GM19452 (cell line): ENCODE measurements around the gene CDYL2.

Source experiments
- ATAC-seq: cut with Tn5 transposase; IDR thresholded peaks from one replicate; pipeline ENCODE4 v1.9.1; 2021; ENCODE audit not compliant: unreplicated experiment

Gene CDYL2

DNA sequence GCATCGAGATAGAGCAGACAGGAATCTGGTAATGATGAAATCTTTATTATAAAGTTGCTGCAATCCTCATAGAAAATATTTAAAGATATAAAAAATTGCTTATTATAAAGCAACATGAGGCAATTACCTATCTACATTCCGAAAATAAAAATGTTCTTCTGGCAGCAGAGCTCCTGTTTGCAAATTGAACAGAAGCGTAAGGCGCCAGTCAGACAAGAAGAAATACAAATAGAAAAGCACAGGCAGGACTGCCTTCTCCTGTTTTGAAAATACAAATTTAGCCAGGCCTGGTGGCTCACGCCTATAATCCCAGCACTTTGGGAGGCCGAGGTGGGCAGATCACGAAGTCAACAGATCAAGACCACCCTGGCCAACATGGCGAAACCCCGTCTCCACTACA is 95.6 kb downstream of the CDYL2 start:
- no peak for ATAC-seq

- ATAC-seq: no peak
Observed at GRCh38 chr16:80707686-80708085, 96.7 kb downstream of the CDYL2 start.

- ATAC-seq: no peak
Observed at GRCh38 chr16:80705596-80705995, 98.8 kb downstream of the CDYL2 start.

- no peak for ATAC-seq
Observed at GRCh38 chr16:80704751-80705505, 99.5 kb downstream of the CDYL2 start.

GRCh38 chr16:80703131-80704071 is 101.0 kb downstream of the CDYL2 start:
- ATAC-seq: no peak

GRCh38 chr16:80702696-80703095 is 101.7 kb downstream of the CDYL2 start:
- no peak for ATAC-seq

DNA sequence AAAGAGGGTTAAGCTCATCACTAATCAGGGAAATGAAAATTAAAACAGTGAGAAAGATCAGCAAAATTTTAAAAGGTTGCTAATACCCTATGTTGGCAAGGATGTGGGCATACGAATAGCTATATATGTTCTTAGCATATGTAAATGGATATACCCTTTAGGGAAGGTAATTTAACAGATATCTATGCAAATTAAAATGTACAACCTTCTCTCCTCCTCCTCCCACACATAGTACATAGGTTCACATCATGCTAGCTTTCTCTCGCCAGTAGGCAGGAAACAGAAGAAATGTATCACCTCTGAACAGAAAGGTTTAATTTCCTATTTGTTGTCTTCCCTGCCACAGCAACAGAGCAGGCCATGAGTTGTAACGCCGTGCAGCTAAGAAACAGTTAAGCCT is 103.8 kb downstream of the CDYL2 start:
- no peak for ATAC-seq

DNA sequence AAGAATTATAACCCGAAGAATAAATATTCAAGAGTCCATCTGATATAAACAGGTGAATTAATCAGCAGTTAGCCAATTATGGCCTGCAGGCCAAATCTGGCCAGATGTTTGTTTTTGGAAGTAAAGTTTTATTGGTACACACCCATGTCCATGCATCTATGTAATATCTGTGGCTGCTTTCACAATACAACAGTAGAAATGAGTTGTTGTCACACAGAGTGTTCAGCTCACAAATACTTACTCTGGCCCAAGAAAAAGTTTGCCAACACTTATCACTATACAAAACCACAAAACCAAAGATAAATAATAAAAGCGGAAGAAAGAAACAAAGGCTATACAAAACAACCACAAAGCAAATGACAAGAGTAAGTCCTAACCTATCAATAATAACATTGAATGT is 109.4 kb downstream of the CDYL2 start:
- ATAC-seq: no peak

- ATAC-seq: no peak
Observed at GRCh38 chr16:80693553-80693952, 110.8 kb downstream of the CDYL2 start.

- no peak for ATAC-seq
Observed at GRCh38 chr16:80692270-80692669, 112.1 kb downstream of the CDYL2 start.

DNA sequence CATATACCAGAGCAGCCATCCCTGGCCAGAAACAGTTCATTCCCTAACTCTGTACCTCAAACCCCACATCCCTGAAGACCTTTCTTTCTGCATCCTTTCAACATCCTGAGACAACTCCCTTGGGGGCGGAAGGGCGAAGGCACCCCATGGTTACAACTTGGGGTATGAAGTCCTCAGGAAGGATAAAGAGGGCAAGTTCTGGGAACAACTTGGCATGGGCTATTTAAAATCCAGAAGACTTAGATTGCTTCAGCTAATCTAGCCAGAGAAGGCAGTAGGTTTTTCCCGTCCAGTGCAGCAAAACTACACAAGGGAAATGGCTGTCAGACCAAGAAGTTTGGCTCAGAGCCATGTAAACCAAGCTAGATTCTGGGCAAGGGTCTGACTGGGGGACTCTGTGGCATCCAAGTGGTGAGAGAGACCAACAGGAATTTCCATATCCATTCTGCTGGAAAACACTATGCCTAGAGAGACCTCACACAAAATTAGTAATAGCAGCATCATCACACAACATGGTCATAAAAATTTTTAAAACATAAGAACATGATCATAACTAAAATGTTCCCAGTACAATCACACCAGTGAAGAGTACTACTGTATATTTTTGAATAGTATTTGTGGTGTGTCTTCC is 113.2 kb downstream of the CDYL2 start:
- ATAC-seq: no peak

- no peak for ATAC-seq
Observed at GRCh38 chr16:80689487-80689886, 114.9 kb downstream of the CDYL2 start.

- no peak for ATAC-seq
Observed at GRCh38 chr16:80687606-80688005, 116.8 kb downstream of the CDYL2 start.

DNA sequence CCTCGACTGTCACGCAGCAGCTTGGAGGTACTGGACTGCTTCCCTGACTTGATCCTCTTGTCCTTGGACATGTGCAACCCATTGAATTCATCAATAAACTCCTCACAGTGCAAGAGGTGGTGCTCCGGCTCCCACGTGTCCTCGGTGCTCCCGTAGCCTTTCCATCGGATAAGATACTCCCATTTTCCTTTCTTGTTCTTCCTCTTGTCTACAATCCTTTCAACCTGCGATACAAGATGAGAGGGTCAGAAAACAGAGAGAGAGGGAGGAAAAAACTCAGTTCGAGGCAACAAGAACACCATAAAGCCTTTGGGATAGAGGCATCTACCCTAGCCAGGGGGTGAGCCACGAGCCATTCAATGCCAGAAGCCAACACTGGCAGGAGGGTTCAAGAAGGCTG is 119.5 kb downstream of the CDYL2 start:
- ATAC-seq: no peak

DNA sequence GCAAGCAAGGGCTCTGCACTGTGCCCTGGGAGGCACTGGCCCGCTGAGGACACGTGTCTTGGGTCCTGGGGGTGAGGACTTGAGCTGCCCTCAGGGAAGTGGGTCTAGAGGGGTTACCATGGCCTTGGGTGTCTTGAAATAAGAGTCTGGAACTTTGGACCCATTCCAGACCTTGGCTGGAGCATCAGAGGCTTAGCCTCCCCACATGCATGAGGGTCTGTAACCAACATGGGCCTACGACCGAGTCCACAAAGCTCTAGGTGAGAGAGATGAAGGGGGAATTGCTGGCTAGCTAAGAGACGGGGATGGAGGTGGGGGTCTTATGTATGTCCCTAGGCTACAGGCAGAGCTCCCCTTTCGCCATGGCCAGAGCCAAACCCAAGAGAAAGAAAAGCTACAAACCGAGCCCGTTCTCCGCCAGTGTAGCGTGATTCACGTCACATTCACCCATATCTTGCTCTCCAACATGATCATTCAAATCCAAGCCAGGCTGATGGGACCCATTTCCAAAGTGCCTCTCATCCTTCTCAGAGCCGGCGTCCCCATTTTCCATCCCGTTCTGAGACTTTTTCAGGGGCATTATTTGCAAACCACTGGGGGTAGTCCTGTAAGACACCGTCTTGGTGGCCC is 120.1 kb downstream of the CDYL2 start:
- no peak for ATAC-seq

DNA sequence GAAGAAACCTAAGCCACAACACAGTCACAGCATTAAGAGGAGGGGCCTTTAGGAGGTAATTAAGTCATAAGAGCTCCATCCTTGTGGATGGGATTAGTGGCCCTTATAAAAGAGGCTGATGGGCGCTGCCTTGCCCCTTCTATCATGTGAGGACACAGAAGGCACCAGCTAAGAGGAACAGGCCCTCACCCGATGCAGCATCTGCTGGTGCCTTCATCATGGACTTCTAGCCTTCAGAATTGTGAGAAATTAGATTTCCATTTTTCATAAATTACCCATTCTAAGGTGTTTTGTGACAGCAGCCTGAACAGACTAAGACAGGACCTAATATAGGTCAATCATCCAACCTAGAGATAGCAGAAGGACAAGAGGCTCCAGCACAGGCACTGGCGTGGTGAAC is 120.8 kb downstream of the CDYL2 start:
- ATAC-seq: no peak

DNA sequence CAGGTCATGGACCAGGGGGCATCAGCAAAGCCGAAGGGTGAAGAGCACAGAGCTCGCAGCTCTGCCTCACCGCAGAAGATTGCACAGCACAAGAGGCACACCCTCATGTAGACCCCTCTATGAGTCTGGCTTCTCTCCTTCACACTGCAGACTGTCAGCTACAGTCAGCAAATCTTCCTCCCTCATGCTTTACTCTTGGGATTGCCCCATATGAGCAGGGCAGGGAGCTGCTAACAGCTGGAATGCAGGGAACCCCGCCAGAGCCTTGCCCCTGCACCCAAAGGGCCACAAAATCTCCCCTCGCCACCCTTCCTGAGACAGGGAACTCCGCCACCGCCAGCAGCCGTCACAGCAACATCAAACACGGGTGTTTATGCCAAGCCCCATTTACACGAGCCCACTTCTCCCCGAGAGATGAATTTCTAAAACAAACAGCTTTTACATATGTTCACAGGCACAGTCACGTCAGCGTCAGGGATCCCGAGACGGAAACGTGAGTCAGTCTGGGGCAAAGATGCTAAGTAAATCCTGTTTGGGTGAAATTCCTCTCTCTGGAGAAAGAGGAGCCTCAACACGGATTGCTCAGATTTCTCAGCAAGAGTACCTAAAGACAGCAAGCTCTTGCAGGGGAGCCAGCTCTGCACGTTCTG is 121.9 kb downstream of the CDYL2 start:
- ATAC-seq: no peak

GRCh38 chr16:80681436-80681835 is 123.0 kb downstream of the CDYL2 start:
- no peak for ATAC-seq

DNA sequence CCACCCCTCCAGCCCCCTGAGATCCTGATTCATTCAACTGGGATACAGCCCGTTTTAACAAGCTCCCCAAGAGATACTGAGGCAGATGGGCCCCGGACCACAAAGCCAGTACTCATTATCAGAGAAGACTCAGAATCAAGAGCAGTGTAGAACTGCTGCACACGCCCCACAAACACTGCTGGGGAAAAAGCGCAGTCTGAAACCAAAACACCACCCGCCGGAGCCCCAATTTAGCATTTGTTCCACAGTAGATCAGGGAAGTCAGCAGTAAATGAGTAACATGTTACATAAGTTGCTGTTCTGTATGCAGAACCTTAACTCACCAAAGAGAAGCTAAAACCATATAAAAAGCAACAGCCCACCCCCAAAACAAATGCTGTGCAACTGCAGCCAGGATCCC is 123.6 kb downstream of the CDYL2 start:
- ATAC-seq: no peak

- ATAC-seq: no peak
Observed at GRCh38 chr16:80680046-80680445, 124.4 kb downstream of the CDYL2 start.

GRCh38 chr16:80674884-80675283 is 129.5 kb downstream of the CDYL2 start:
- ATAC-seq: no peak
